Raji (cell line): ENCODE results near the gene BRF1.

Experiments used
- POLR2A ChIP-seq: IDR thresholded peaks from 2 replicates; pipeline ENCODE4 v1.6.1; 2011; ENCODE audit warnings: low read depth, low read length, control low read depth; ENCODE audit not compliant: insufficient read depth

Gene BRF1

DNA sequence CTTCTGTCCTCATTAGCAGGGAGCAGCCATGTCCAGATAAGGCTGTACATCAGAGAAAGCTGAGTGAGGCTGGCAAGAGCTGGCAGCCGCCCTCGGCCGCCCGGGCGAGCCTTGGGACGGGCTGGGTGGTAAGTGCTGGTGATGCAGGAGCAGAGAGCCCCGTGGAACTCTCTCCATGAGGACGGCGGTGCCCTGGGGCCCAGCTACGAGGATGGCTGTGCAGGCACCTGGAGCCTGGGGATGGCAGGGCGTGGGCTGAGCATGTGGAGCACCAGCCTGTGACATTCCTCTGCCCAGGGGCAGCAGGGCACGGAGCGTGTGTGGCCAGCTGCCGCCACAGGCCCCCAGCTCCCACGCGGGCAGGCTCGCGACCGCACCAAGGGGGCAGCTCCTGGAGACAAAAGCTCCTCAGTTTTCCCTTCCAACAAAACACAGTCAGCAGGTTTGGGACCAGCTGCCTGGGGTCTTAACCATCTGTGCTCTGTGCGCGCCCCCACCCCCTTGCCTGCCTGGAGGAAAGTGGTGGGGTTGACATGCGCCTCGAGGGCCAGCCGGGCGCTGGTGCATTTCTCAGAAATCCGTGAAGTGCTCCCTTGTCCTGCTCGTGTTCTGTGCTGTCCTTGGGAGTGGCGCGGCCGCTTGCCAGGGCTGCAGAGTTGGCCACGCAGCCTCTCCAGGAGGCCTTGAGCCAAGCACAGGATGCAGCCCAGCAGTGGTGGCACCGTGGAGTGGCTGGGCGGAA lies 35.1 kb upstream of the BRF1 start:
- TF ChIP-seq POLR2A: no peak

GRCh38 chr14:105334383-105335230 lies 33.8 kb upstream of the BRF1 start:
- TF ChIP-seq POLR2A: no peak

- TF ChIP-seq POLR2A: no peak
Measured at GRCh38 chr14:105333613-105334364, 33.0 kb upstream of the BRF1 start.

DNA sequence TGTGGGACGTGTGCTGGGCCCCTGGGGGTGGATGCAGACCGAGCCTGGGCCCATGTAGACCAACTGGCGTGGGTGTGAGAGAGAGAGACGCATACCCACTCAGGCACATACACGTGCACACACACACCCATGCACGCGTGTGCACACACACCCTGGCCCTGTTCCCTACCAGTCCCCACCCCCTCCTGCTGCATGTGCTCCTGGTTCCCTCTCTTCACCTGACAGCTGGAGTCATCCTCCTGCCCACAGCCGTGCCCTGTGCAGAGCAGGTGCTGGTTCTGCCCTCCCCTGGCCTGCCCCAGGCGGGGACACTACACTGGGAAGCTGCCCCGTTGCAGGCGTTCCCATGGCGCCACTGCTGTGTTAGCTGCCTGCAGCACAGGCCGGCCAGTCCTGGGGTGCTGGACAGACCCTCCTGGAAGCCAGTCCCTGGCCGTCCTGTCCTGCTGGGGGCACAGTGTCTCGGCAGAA lies 32.3 kb upstream of the BRF1 start:
- no peak for TF ChIP-seq POLR2A

- no peak for TF ChIP-seq POLR2A
Measured at GRCh38 chr14:105332350-105332874, 31.6 kb upstream of the BRF1 start.

- TF ChIP-seq POLR2A: no peak
Measured at GRCh38 chr14:105331575-105332349, 31.0 kb upstream of the BRF1 start.

GRCh38 chr14:105330491-105330895 lies 29.7 kb upstream of the BRF1 start:
- TF ChIP-seq POLR2A: no peak

DNA sequence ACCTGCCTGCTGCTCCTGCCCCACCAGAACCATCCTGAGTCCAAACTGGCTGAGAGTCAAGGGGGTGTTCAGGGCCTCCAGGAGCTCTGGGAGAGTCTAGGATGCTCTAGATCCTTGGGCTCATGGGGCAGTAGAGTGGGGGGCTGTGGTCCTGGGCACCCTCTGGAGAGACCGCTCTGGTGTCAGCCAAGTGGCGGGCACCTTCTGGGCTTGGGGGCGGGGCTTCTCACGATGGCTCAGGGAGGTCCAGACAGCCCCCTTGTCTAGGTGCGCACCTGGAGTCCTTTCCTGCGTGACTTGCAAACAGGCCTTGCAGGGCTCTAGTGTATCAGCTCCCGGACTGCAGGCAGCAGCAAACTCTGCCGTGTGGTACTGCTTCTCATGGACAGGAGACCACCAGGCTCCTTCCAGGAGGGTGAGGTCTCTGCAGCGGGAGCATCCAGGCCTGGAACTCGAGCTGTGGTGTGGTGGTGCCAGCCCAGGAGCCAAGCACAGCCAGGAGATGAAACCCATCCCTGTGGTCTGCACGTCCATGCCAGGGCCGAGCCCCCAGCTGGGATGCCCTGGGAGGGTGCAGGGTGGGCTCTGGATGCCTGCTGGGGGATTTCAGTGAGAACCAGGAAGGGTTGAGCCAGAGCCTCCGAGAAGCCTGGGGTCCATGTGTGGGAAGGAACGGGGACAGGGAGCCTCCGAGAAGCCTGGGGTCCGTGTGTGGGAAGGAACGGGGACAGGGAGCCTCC lies 28.8 kb upstream of the BRF1 start:
- TF ChIP-seq POLR2A: no peak

DNA sequence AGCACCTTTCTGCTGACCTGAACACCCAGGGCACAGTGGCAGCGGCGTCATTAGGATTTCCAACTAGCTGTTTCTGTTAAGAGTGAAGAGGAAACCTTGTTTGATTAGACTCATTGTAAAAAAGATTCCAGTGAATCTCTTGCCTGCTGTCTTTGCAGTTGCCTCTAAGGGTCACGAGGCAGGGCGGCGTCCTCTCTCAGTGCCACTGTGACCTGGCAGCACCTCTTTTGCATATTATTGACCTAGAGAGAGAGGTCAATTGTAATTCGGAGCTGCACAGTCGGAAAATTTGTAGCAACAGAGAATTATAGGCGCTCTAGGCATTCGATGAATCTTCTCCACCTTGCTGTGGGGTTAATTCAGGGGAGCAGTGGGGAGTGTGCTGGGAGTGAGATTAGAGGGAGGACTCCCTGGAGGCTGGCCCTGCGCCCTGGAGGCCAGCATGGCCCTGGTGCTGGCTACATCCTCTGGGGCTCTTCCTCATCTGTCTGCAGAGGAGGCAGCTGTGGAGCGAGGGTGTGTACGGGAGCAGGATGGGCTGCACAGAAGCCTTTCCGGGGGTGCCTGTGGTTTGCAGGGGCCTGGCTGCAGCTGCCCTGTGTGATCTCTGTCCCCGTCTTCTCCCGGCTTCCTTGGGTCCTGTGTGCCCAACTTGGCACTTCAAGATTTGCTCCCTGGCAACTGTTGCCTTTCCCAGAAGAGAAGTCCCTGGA lies 28.0 kb upstream of the BRF1 start:
- no peak for TF ChIP-seq POLR2A

- no peak for TF ChIP-seq POLR2A
Measured at GRCh38 chr14:105328070-105328677, 27.4 kb upstream of the BRF1 start.

DNA sequence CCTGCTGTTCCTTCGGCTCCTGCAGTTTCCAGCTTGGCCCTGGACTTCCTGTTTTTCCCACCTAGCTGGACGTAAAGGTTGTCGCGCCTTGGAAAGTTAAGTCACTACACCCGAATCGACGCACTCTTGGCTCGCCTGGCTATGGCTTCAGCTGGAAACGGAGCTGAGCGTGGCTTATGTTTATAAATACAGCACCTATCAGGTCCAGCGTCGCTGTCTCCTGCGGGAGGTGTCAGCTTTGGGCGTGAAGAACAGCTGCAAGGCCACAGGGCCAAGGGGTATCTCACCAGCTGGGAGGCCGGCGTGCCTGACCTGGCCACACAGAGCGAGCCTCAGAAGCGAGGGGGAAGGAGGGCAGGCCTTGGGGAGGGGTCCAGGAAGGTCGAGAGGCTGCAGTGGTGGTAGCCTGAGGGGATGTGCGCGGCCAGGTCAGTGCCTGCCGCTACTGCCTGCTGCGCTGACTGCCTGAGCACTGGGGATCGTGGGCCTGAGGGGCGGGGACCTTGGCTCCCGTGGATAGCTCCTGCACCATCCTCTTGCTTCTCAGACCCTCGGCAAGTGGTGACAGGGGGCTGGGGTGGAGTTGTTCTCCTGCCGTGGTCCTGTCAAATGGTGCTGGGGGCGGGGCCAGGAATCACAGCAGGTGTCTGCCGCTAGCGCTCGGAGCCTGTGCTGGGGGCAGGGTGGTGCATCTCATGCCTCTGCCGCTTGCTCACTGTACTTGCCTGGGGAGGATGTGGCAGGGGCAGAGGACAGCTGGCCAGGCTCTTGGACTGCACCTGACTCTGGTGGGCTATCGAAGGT lies 26.3 kb upstream of the BRF1 start:
- TF ChIP-seq POLR2A: no peak

DNA sequence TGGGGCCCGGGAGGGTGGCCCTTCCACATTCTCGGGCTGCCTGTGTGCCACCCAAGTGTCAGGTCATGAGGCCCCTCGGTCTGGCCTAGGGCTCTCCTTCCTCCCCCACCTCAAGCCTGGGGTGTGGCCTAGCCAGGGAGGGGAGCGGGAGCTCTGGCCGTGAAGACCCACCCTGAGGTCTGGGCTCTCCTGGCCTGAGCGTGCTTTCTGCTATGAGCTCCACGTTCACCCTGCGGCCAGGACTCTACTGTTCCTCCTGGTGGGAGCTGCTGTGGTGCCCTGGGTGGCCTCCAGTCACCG lies 25.7 kb upstream of the BRF1 start:
- TF ChIP-seq POLR2A: no peak
